ENCODE data around the gene SRSF2. TPM values are rescaled to one million over a fixed set of nuclear protein-coding genes. Genes with fewer than 3 reads are reported as not detected.

SRSF2 gene
- total RNA-seq, 2 experiments from 2014 or later = 299 TPM

GRCh38 chr17:76697702-76698465, 39.2 kb downstream of the SRSF2 start:
- Mint-ChIP-seq H3K4me1 (ENCODE audit: low read depth) (peaks cover 9% of the 10 kb centered on the region), H3K9me3 (no peaks in the 10 kb centered on the region), H3K27ac (no peak overlapping the region), H3K27me3 (peaks cover 1% of the 10 kb centered on the region), H3K4me3 (no peak overlapping the region), H3K36me3 (no peaks in the 10 kb centered on the region)
- intact Hi-C loops (cut with micrococcal nuclease) = no loop called here
- POLR2A ChIA-PET = no interaction called here
- no peak for DNase-seq
- CTCF ChIA-PET = interaction anchor here (0.8 to 1.3 kb wide), 3 partner anchors 16 to 74 kb away, joined by 3 read pairs; no protein-coding TSS in a partner anchor

- no peak overlapping the region for H3K27ac Mint-ChIP-seq
- H3K9me3 Mint-ChIP-seq = no peaks in the 10 kb centered on the region
- peaks cover 1% of the 10 kb centered on the region for H3K27me3 Mint-ChIP-seq
- H3K36me3 Mint-ChIP-seq = no peaks in the 10 kb centered on the region
- intact Hi-C loops (cut with micrococcal nuclease) = no loop called here
- ChIA-PET CTCF (interaction anchor here (1.0 to 1.3 kb wide), 2 partner anchors 17 to 73 kb away, joined by 3 read pairs; no protein-coding TSS in a partner anchor), POLR2A (no interaction called here)
- H3K4me3 Mint-ChIP-seq = no peak overlapping the region
- H3K4me1 Mint-ChIP-seq (ENCODE audit: low read depth) = peaks cover 9% of the 10 kb centered on the region
- DNase-seq = no peak
Observed at GRCh38 chr17:76696763-76697701, 40.1 kb downstream of the SRSF2 start.

GRCh38 chr17:76695059-76695831, 41.9 kb downstream of the SRSF2 start:
- Mint-ChIP-seq H3K9me3 (no peaks in the 10 kb centered on the region), H3K36me3 (no peaks in the 10 kb centered on the region), H3K4me3 (no peak overlapping the region), H3K27ac (no peak overlapping the region), H3K27me3 (peaks cover 1% of the 10 kb centered on the region), H3K4me1 (ENCODE audit: low read depth) (peaks cover 9% of the 10 kb centered on the region)
- ChIA-PET POLR2A (no interaction called here), CTCF (interaction anchor here (0.9 to 2.2 kb wide), 3 partner anchors 14 to 71 kb away, joined by 3 to 6 read pairs (median 4); no protein-coding TSS in a partner anchor)
- intact Hi-C loops (cut with micrococcal nuclease) = no loop called here
- DNase-seq = no peak

- DNase-seq = no peak
- Mint-ChIP-seq H3K27me3 (peaks cover 1% of the 10 kb centered on the region), H3K9me3 (no peaks in the 10 kb centered on the region), H3K27ac (no peak overlapping the region), H3K4me3 (no peak overlapping the region), H3K36me3 (no peaks in the 10 kb centered on the region), H3K4me1 (ENCODE audit: low read depth) (peaks cover 9% of the 10 kb centered on the region)
- intact Hi-C loops (cut with micrococcal nuclease) = no loop called here
- ChIA-PET POLR2A (no interaction called here), CTCF (interaction anchor here (0.6 kb wide), 1 partner anchor 68 kb away, joined by 3 read pairs; no protein-coding TSS in a partner anchor)
Observed at GRCh38 chr17:76691379-76692191, 45.5 kb downstream of the SRSF2 start.

GRCh38 chr17:76690596-76691280, 46.4 kb downstream of the SRSF2 start:
- DNase-seq = no peak
- Mint-ChIP-seq H3K4me1 (ENCODE audit: low read depth) (peaks cover 7% of the 10 kb centered on the region), H3K9me3 (no peaks in the 10 kb centered on the region), H3K27me3 (peaks cover 1% of the 10 kb centered on the region), H3K4me3 (no peak overlapping the region), H3K27ac (no peak overlapping the region), H3K36me3 (no peaks in the 10 kb centered on the region)
- intact Hi-C loops (cut with micrococcal nuclease) = no loop called here
- ChIA-PET CTCF (interaction anchor here (0.6 to 1.0 kb wide), 2 partner anchors 9 to 67 kb away, joined by 3 read pairs; no protein-coding TSS in a partner anchor), POLR2A (no interaction called here)

- H3K4me1 Mint-ChIP-seq (ENCODE audit: low read depth) = no peaks in the 10 kb centered on the region
- ChIA-PET POLR2A (no interaction called here), CTCF (no interaction called here)
- H3K27me3 Mint-ChIP-seq = peaks cover 1% of the 10 kb centered on the region
- DNase-seq = no peak
- no peaks in the 10 kb centered on the region for H3K9me3 Mint-ChIP-seq
- H3K27ac Mint-ChIP-seq = no peak overlapping the region
- intact Hi-C loops (cut with micrococcal nuclease) = loop anchor here (10.0 kb wide), 1 partner anchor 65 kb away; no protein-coding TSS in a partner anchor
- no peaks in the 10 kb centered on the region for H3K36me3 Mint-ChIP-seq
- no peak overlapping the region for H3K4me3 Mint-ChIP-seq
Observed at GRCh38 chr17:76689859-76690258, 47.3 kb downstream of the SRSF2 start.

GRCh38 chr17:76688165-76688622, 48.9 kb downstream of the SRSF2 start:
- no peaks in the 10 kb centered on the region for H3K27me3 Mint-ChIP-seq
- POLR2A ChIA-PET = no interaction called here

GRCh38 chr17:76687298-76688164, 49.6 kb downstream of the SRSF2 start:
- no peak overlapping the region for H3K4me3 Mint-ChIP-seq
- H3K27ac Mint-ChIP-seq = no peak overlapping the region
- H3K9me3 Mint-ChIP-seq = no peaks in the 10 kb centered on the region
- no peak for DNase-seq
- ChIA-PET POLR2A (no interaction called here), CTCF (no interaction called here)
- H3K36me3 Mint-ChIP-seq = no peaks in the 10 kb centered on the region
- intact Hi-C loops (cut with micrococcal nuclease) = loop anchor here (10.0 kb wide), 1 partner anchor 63 kb away; no protein-coding TSS in a partner anchor
- H3K4me1 Mint-ChIP-seq (ENCODE audit: low read depth) = no peaks in the 10 kb centered on the region
- H3K27me3 Mint-ChIP-seq = no peaks in the 10 kb centered on the region

More at GRCh38 chr17:76688165-76688622, 48.9 kb downstream of the SRSF2 start:
- Mint-ChIP-seq H3K27ac (no peak overlapping the region), H3K4me1 (ENCODE audit: low read depth) (no peaks in the 10 kb centered on the region), H3K4me3 (no peak overlapping the region), H3K9me3 (no peaks in the 10 kb centered on the region), H3K36me3 (no peaks in the 10 kb centered on the region)
- no peak for DNase-seq
- intact Hi-C loops (cut with micrococcal nuclease) = loop anchor here (10.0 kb wide), 1 partner anchor 63 kb away; no protein-coding TSS in a partner anchor
- CTCF ChIA-PET = no interaction called here

GRCh38 chr17:76686538-76687297, 50.4 kb downstream of the SRSF2 start:
- H3K9me3 Mint-ChIP-seq = no peaks in the 10 kb centered on the region
- H3K36me3 Mint-ChIP-seq = no peaks in the 10 kb centered on the region
- H3K4me1 Mint-ChIP-seq (ENCODE audit: low read depth) = peaks cover 3% of the 10 kb centered on the region
- H3K4me3 Mint-ChIP-seq = no peak overlapping the region
- ChIA-PET POLR2A (interaction anchor here (0.7 kb wide), 1 partner anchor 208 kb away, joined by 3 read pairs; no protein-coding TSS in a partner anchor), CTCF (no interaction called here)
- intact Hi-C loops (cut with micrococcal nuclease) = loop anchor here (10.0 kb wide), 1 partner anchor 62 kb away; no protein-coding TSS in a partner anchor
- no peak for DNase-seq
- H3K27ac Mint-ChIP-seq = no peak overlapping the region
- no peaks in the 10 kb centered on the region for H3K27me3 Mint-ChIP-seq

All from activated CD4-positive, alpha-beta memory T cell treated with anti-CD3 and anti-CD28 coated beads for 36 hours (primary cell).